Endometrial microvascular endothelial cells (primary cell): Measurements from ENCODE around the gene NYAP2. TPM values are rescaled to one million over a fixed set of nuclear protein-coding genes. Genes with fewer than 3 reads are reported as not detected.

Source experiments
- in situ Hi-C: cut with HindIII; loops from 2 replicates; pipeline ENCODE4 v1.10.0; 2017; ENCODE audit warnings: low sequenced_read_pairs, low pct_unique_long_range_greater_than_20kb; ENCODE audit errors: inconsistent ontology term
- total RNA-seq: library from RNA; depleted of rRNA; stranded (reverse); fragments of >200 nt; gene quantifications from one replicate; pipeline ENCODE4 v1.2.3, GENCODE V29; 2015; ENCODE audit errors: inconsistent ontology term

NYAP2 gene
- total RNA-seq, 1 donor from 2014 or later = not detected

DNA sequence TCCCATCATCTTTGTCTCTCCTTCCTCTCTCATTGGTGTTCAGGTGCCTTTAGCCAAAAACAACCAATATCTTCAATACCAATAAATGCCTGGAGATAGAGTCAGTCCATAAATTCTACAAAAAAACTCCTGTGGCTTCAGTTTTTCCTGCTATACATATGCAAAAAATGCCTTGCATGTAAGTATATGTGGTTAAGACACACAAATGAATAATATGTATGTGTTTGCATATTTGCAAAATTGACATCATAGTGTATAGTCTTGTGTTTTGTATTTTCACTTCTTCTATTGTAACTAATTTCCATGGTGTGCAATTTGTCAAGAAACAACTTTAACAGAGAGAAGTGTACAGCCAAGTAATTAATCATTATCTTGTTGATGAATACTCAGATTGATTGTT lies 115.5 kb downstream of the NYAP2 start:
- in situ Hi-C loops = no loop called here

DNA sequence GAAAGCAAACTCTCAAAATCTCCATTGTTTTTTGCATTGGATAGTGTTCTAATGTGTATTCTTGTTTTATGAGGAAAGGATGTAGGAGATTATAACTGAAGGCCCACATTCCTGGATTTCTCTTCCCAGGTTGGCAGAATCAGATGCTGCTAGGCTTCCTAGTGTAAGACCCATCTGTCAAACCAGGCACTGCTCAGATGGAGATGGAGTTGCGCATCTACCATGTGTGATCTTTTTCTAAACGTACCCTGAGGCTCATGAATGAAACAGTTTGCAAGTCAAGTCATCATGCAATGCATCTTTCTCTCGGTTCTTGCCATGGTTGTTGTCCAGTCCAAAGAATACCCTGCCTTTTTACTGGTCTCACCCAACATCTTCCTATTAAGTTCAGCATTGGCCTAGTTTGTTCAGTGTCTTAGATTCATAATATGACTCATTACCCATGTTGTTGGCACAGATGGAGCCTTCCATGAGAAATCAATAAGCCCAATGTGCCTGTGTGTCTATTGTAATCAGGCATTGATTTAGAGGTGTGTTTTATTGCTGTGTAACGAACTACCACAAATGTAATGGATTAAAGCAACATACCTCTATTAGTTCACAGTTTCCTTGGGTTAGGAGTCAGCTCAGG lies 127.4 kb downstream of the NYAP2 start:
- in situ Hi-C loops = no loop called here

- in situ Hi-C loops = no loop called here
These were observed 132.0 kb downstream of the NYAP2 start for GRCh38 chr2:225531559-225531958.

DNA sequence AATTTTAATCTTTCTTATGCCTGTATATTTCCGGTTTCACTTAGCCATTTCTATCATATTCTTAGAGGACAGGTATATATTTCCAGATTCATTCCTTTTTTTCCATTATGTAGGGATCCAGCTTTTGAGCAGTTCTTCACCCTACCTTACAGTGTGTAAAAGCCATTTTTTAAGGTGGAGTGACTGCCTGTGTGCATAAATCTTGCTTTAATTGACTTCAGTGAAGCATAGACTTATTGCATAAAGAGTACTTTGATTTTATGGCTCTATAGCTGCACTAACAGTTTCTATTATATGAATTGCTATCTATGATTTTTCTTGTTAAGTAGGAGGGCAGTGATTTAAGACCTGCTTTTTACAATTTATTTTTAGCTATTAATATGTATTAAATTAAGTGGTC lies 132.6 kb downstream of the NYAP2 start:
- in situ Hi-C loops = no loop called here

DNA sequence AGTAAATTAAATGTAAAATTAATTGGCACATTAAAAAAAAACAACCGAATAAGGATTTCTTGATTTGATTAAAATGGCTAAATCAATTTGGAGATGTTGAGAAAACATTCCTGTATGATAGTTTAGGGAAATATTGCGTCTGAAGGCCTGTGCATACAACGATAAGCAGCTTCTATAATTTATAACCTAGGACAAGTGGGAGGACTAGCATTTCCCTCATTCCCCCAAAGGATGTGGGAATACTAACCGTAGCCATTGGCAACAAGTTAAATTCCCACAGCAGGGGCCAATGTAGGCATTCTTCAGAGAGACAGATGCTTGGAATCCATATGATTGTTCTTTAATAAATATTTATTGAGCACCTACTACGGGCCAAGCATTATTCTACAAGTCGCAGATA lies 134.5 kb downstream of the NYAP2 start:
- in situ Hi-C loops = no loop called here

DNA sequence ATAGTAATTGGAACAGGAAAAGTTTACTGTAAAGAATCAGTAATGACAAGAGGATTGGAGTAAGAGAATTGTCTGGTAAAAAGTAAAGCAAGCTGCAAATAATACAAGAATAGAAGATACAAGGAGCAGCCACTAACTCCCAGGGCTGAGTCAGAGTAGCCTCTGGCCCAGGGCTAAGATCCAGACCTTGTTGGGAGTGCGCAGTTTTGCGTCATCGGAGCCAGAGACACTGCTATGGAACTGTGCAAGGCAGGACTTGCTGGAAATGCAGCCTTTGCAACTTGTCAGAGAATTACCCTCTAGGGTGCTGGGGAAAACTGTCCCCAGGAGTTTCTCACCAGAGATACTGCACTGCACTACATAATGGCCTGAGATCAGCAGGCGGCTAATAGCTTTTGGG lies 135.2 kb downstream of the NYAP2 start:
- in situ Hi-C loops = no loop called here

DNA sequence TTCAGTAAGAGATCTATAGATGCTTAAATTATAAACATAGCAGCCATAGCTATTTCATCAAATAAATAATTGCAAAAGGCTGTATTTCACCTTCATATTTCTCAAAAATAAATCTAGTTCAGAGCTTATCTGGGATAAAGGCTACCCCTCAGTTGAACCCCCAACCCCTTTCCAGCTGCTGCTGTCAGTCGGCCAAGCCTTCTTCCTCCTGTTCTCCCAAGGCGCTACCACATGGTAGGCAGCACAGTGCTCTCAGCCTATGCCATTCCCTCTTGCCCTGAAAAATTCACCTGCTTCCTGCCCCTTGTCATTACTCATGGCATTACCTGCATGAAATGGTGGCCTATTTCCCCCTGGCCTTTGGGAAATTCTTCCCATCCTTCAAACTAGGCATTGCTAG lies 136.5 kb downstream of the NYAP2 start:
- in situ Hi-C loops = no loop called here

GRCh38 chr2:225543626-225544025 lies 144.1 kb downstream of the NYAP2 start:
- in situ Hi-C loops = no loop called here

GRCh38 chr2:225556461-225556860 lies 157.0 kb downstream of the NYAP2 start:
- in situ Hi-C loops = no loop called here

DNA sequence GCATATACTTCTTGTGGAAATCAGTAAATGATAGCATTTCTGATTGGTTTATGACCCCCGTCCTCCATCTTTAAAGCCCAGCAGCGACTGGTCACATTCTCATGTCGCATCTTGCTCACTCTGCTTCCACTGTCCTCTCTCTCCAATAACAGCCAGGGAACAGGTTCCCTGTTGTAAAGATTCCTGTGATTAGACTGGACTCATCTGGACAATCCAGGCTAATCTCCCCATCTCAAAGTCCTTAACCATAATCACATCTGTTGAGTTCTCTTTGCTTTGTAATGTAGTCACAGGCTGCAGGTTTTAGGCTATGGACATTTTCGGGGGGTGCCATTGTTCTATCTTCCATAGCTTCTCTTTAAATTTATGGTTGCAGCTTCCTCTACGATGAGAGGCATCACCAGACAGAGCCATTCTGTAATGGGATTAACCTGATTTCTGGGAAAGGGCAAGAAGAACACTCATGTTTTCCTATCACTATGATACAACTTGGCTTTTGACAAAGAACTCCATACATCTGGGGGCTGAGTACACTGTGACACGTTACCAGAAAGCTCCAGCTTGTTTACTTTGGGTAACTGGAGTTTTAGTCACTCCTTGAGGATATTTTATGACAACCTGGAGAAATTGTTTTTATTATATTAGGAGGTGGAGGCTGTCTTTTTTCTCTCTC lies 159.0 kb downstream of the NYAP2 start:
- in situ Hi-C loops = no loop called here

GRCh38 chr2:225559072-225559415 lies 159.5 kb downstream of the NYAP2 start:
- in situ Hi-C loops = no loop called here

GRCh38 chr2:225566798-225567197 lies 167.3 kb downstream of the NYAP2 start:
- in situ Hi-C loops = no loop called here

DNA sequence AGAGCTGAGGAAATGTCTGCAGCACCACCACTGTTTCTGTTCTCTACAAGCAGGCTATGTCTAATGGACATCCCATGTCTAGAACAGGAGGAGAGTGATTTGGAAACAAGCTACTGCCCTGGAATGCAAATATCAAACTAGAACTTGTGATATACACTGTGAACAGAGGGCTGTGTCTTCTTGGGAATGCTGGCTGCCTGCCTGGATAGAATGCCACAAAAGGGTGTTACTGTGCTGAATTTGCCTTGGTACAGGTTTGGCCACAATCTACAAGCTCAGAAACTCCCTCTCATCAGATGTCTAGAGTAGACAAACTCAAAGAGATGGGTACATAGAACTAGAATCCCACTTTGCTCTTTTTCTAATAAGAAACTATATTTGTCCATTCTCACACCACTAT lies 170.5 kb downstream of the NYAP2 start:
- in situ Hi-C loops = no loop called here

GRCh38 chr2:225573603-225574002 lies 174.1 kb downstream of the NYAP2 start:
- in situ Hi-C loops = no loop called here

DNA sequence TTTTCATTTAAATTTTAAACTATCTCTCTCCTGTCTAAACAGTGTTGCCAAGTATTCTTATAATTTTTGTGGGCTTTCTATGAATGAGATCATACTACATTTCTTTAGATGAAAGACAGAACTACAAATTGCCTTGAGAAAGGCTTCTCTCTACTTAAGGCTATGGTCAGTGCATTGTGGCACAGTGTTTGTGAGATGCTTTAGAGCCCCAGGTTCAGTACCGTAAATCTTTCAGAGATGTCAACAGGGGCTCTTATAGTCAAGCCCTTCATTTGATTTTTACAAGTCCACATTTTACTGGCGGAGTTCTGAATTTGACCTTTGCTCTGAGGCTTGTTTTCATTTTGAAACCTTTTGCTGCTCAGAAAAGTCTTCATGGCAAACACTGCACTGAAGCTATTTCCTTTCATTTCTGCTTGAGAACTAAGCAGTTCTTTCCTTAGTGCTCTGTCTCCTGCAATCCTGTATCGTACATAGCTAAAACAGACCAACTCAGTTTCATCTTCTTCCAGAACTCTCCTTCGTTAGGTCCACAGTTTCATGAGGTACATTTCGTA lies 175.2 kb downstream of the NYAP2 start:
- in situ Hi-C loops = no loop called here

- in situ Hi-C loops = no loop called here
These were observed 181.6 kb downstream of the NYAP2 start for GRCh38 chr2:225581135-225581534.

DNA sequence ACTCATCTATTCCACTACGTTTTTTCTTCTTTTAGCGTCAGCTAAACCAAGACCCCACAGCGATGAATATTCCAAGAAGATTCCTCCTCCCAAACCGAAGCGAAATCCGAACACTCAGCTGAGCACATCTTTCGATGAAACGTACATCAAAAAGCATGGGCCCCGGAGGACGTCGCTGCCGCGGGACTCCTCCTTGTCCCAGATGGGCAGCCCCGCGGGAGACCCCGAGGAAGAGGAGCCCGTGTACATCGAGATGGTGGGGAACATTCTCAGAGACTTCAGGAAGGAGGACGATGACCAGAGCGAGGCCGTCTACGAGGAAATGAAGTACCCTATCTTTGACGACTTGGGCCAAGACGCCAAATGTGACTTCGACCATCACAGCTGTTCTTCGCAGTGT lies 182.4 kb downstream of the NYAP2 start:
- in situ Hi-C loops = no loop called here

- in situ Hi-C loops = no loop called here
These were observed 183.0 kb downstream of the NYAP2 start for GRCh38 chr2:225582355-225583116.

DNA sequence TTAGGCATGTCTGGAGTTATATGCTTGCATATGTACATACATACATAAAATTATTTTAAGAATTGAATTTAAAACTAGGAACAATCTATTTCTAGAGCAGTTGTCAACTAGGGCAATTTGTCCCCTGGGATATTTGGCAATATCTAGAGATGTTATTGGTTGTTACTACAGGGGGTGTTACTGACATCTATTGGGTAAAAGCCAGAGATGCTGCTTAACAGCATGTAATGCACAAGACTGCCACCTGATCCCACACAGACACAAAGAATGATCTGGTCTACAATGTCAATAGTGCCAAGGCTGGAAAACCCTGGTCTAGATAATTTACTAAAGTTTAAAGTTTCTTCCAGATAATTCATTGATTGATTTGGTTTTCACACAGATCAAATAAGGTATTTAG lies 185.3 kb downstream of the NYAP2 start:
- in situ Hi-C loops = no loop called here

GRCh38 chr2:225590932-225591331 lies 191.4 kb downstream of the NYAP2 start:
- in situ Hi-C loops = no loop called here
